NCI-H1436 (cell line): Measurements from ENCODE around the gene PPHLN1.
"Not testable (repeated sequence)": the region's sequence is repeated elsewhere in the genome, so short reads cannot be mapped to it uniquely, and the experiment has no call there.

Experiments used
- DNase-seq: peaks from one replicate; lab custom pipeline; 2025; lab: John Stamatoyannopoulos, UW

Gene PPHLN1

GRCh38 chr12:42322567-42322966 lies 3.4 kb upstream of the PPHLN1 start:
- no peak for DNase-seq

GRCh38 chr12:42323856-42324255 lies 2.1 kb upstream of the PPHLN1 start:
- DNase-seq = no peak

GRCh38 chr12:42325326-42325652 lies 678 bp upstream of the PPHLN1 start:
- DNase-seq = no peak

GRCh38 chr12:42326541-42327226 lies 717 bp downstream of the PPHLN1 start:
- DNase-seq = peak; percentile 1

GRCh38 chr12:42327227-42327590 lies 1.2 kb downstream of the PPHLN1 start:
- no peak for DNase-seq

GRCh38 chr12:42330097-42330496 lies 4.1 kb downstream of the PPHLN1 start:
- not testable (repeated sequence) for DNase-seq

GRCh38 chr12:42332301-42333285 lies 6.6 kb downstream of the PPHLN1 start:
- DNase-seq = peak; percentile 30

- no peak for DNase-seq
Observed at GRCh38 chr12:42336286-42336685, 10.3 kb downstream of the PPHLN1 start.

GRCh38 chr12:42338280-42338679 lies 12.3 kb downstream of the PPHLN1 start:
- DNase-seq = no peak

GRCh38 chr12:42342028-42342427 lies 16.1 kb downstream of the PPHLN1 start:
- no peak for DNase-seq

- DNase-seq = no peak
Observed at GRCh38 chr12:42343721-42344120, 17.8 kb downstream of the PPHLN1 start.

- no peak for DNase-seq
Observed at GRCh38 chr12:42346403-42347002, 20.5 kb downstream of the PPHLN1 start.

- DNase-seq = not testable (repeated sequence)
Observed at GRCh38 chr12:42349119-42350020, 23.4 kb downstream of the PPHLN1 start.

- not testable (repeated sequence) for DNase-seq
Observed at GRCh38 chr12:42350021-42350407, 24.0 kb downstream of the PPHLN1 start.

GRCh38 chr12:42356344-42356743 lies 30.4 kb downstream of the PPHLN1 start:
- no peak for DNase-seq

- no peak for DNase-seq
Observed at GRCh38 chr12:42360747-42361403, 34.9 kb downstream of the PPHLN1 start.

- no peak for DNase-seq
Observed at GRCh38 chr12:42361909-42362646, 36.1 kb downstream of the PPHLN1 start.

- no peak for DNase-seq
Observed at GRCh38 chr12:42362647-42363260, 36.8 kb downstream of the PPHLN1 start.

- no peak for DNase-seq
Observed at GRCh38 chr12:42364692-42365091, 38.7 kb downstream of the PPHLN1 start.

- DNase-seq = no peak
Observed at GRCh38 chr12:42365486-42365885, 39.5 kb downstream of the PPHLN1 start.
